HG03095 (cell line): Measurements from ENCODE around the gene DNAH11.
"Not testable (repeated sequence)": the region's sequence is repeated elsewhere in the genome, so short reads cannot be mapped to it uniquely, and the experiment has no call there.

Experiments
- ATAC-seq: cut with Tn5 transposase; IDR thresholded peaks from one replicate; pipeline ENCODE4 v1.9.1; 2021; ENCODE audit warnings: moderate library complexity; ENCODE audit not compliant: unreplicated experiment

DNAH11 gene

GRCh38 chr7:21918216-21918615, 375.4 kb downstream of the DNAH11 start:
- no peak for ATAC-seq

GRCh38 chr7:21920936-21921335, 378.1 kb downstream of the DNAH11 start:
- no peak for ATAC-seq

- no peak for ATAC-seq
Measured at GRCh38 chr7:21922605-21923004, 379.8 kb downstream of the DNAH11 start.

- no peak for ATAC-seq
Measured at GRCh38 chr7:21923658-21924057, 380.8 kb downstream of the DNAH11 start.

GRCh38 chr7:21926448-21926847, 383.6 kb downstream of the DNAH11 start:
- no peak for ATAC-seq

- ATAC-seq = no peak
Measured at GRCh38 chr7:21927693-21928092, 384.9 kb downstream of the DNAH11 start.

- not testable (repeated sequence) for ATAC-seq
Measured at GRCh38 chr7:21933293-21933692, 390.5 kb downstream of the DNAH11 start.

GRCh38 chr7:21934808-21935207, 392.0 kb downstream of the DNAH11 start:
- ATAC-seq = no peak

GRCh38 chr7:21938463-21938862, 395.6 kb downstream of the DNAH11 start:
- no peak for ATAC-seq

- ATAC-seq = peak; percentile 71
Measured at GRCh38 chr7:21939136-21939857, 396.5 kb downstream of the DNAH11 start.

- no peak for ATAC-seq
Measured at GRCh38 chr7:21939858-21940372, 397.1 kb downstream of the DNAH11 start.

- no peak for ATAC-seq
Measured at GRCh38 chr7:21941611-21942141, 398.8 kb downstream of the DNAH11 start.

- no peak for ATAC-seq
Measured at GRCh38 chr7:21942955-21943354, 400.1 kb downstream of the DNAH11 start.

GRCh38 chr7:21943436-21943835, 400.6 kb downstream of the DNAH11 start:
- ATAC-seq = no peak

GRCh38 chr7:21944616-21945453, 402.0 kb downstream of the DNAH11 start:
- ATAC-seq = no peak

- peak; percentile 83 for ATAC-seq
Measured at GRCh38 chr7:21945454-21946221, 402.8 kb downstream of the DNAH11 start, which contains the start of gene CDCA7L. TSS of gene CDCA7L (minus strand) at chr7:21945899. CDS start at chr7:21945804, 95 bp downstream.

- ATAC-seq = no peak
Measured at GRCh38 chr7:21946222-21946709, 403.4 kb downstream of the DNAH11 start.

- no peak for ATAC-seq
Measured at GRCh38 chr7:21947056-21947455, 404.2 kb downstream of the DNAH11 start.

- ATAC-seq = no peak
Measured at GRCh38 chr7:21947946-21948345, 405.1 kb downstream of the DNAH11 start.

- ATAC-seq = no peak
Measured at GRCh38 chr7:21948364-21948763, 405.5 kb downstream of the DNAH11 start.
